ENCODE data around the gene TRMT11.

GRCh38 chr6:126064257-126064747 lies 78.0 kb downstream of the TRMT11 start:
- TF ChIP-seq, protein P1, sequence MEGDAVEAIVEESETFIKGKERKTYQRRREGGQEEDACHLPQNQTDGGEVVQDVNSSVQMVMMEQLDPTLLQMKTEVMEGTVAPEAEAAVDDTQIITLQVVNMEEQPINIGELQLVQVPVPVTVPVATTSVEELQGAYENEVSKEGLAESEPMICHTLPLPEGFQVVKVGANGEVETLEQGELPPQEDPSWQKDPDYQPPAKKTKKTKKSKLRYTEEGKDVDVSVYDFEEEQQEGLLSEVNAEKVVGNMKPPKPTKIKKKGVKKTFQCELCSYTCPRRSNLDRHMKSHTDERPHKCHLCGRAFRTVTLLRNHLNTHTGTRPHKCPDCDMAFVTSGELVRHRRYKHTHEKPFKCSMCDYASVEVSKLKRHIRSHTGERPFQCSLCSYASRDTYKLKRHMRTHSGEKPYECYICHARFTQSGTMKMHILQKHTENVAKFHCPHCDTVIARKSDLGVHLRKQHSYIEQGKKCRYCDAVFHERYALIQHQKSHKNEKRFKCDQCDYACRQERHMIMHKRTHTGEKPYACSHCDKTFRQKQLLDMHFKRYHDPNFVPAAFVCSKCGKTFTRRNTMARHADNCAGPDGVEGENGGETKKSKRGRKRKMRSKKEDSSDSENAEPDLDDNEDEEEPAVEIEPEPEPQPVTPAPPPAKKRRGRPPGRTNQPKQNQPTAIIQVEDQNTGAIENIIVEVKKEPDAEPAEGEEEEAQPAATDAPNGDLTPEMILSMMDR (conservative IDR thresholded peaks at IDR 0.05; ENCODE audit: low read depth, low read length), result no peak
- TF ChIP-seq EZH2 (IDR thresholded peaks at IDR 0.05; ENCODE audit: low read length, unreplicated experiment) (no peak), EZH2phosphoT487 (IDR thresholded peaks at IDR 0.05; ENCODE audit: borderline replicate concordance, low read length) (no peak)
